Esophagus squamous epithelium (tissue), 5 donors: ENCODE results near the gene CACNA1H. TPM values are rescaled to one million over a fixed set of nuclear protein-coding genes. Genes with fewer than 3 reads are reported as not detected.

Experiments used
- DNase-seq: peaks from one replicate; lab custom pipeline; 2025; lab: John Stamatoyannopoulos, UW
- H3K27ac ChIP-seq, 4 donors: fragments of 200-600 bp; sonication (generic); one replicate each; pipeline ENCODE4 v1.5.1; 2016 to 2019; ENCODE audit warnings: mild to moderate bottlenecking in 1 of 4
- H3K27me3 ChIP-seq, 4 donors: fragments of 200-600 bp; sonication (generic); 1 replicate in 3 of 4; 2 replicates in 1 of 4; pipeline versions ENCODE4 v1.5.1 to v1.6.0; 2017 to 2021; ENCODE audit warnings: antibody characterized with exemption in 1 of 4
- H3K36me3 ChIP-seq, 3 donors: fragments of 200-600 bp; sonication (generic); one replicate each; pipeline ENCODE4 v1.5.1; 2016 to 2019
- H3K4me1 ChIP-seq, 3 donors: fragments of 200-600 bp; sonication (generic); one replicate each; pipeline ENCODE4 v1.5.1; 2017 to 2019
- H3K4me3 ChIP-seq, 4 donors: fragments of 200-600 bp; sonication (generic); 1 replicate in 3 of 4; 2 replicates in 1 of 4; pipeline ENCODE4 v1.5.1; 2016 to 2019; ENCODE audit warnings: mild to moderate bottlenecking in 2 of 4, moderate library complexity in 1 of 4
- H3K9me3 ChIP-seq, 3 donors: fragments of 200-600 bp; sonication (generic); one replicate each; pipeline ENCODE4 v1.5.1; 2016 to 2019
- CTCF ChIP-seq, 6 experiments: fragments of 450-650 bp in 4 of 6; fragments of 200-600 bp in 2 of 6; sonication (generic) in 2 of 6; IDR thresholded peaks; one replicate each; pipeline ENCODE4 v1.5.1; 2016 to 2019; ENCODE audit warnings: antibody characterized with exemption in 6 of 6, mild to moderate bottlenecking in 4 of 6, moderate library complexity in 4 of 6
- POLR2A ChIP-seq, 4 donors: fragments of 450-650 bp; IDR thresholded peaks; one replicate each; pipeline ENCODE4 v1.6.1; 2017; ENCODE audit warnings: antibody characterized with exemption in 4 of 4, mild to moderate bottlenecking in 4 of 4, moderate library complexity in 3 of 4
- WGBS, 2 donors: methylation state at CpG; one replicate each; pipeline ENCODE4 v1.1.5; 2018; 5-methylcytosine and 5-hydroxymethylcytosine counted together
- intact Hi-C: fragments of 100-400 bp; cut with DNase I; formaldehyde crosslinking; loops from one replicate; pipeline ENCODE4 v1.15.0; 2022
- total RNA-seq, 4 donors: library from RNA; depleted of rRNA; stranded (reverse); fragments of >200 nt; gene quantifications; one replicate each; pipeline ENCODE4 v1.1.0, GENCODE V29; 2016
- donor health status: DM: yes; HTN: yes; CAD: no.

Gene CACNA1H
- total RNA-seq, 4 donors from 2014 or later = 1.7 to 14.7 (median 5.6) TPM

GRCh38 chr16:1256874-1257322 lies 104.0 kb downstream of the CACNA1H start:
- DNase-seq = no peak
- Histone ChIP-seq H3K27ac (no peak overlapping the region), H3K4me1 (peaks cover 5 to 18% (median 9%) of the 10 kb centered on the region in 3 donors), H3K36me3 (no peaks in the 10 kb centered on the region), H3K9me3 (no peaks in the 10 kb centered on the region), H3K27me3 (peaks cover 0 to 65% (median 20%) of the 10 kb centered on the region in 4 donors), H3K4me3 (no peak overlapping the region)
- TF ChIP-seq POLR2A (IDR thresholded peaks at IDR 0.05) (no peak), CTCF (IDR thresholded peaks at IDR 0.05) (no peak)
- 68 to 100% methylated on average over 1 to 6 of the region's 22 CpGs for WGBS, 2 donors
- intact Hi-C loops = no loop called here

- 50 to 67% methylated on average over 1 to 7 of the region's 34 CpGs for WGBS, 2 donors
- Histone ChIP-seq H3K27ac (no peak overlapping the region), H3K4me3 (no peak overlapping the region), H3K4me1 (peaks cover 5 to 18% (median 9%) of the 10 kb centered on the region in 3 donors), H3K27me3 (peaks cover 0 to 73% (median 21%) of the 10 kb centered on the region in 4 donors), H3K36me3 (no peaks in the 10 kb centered on the region), H3K9me3 (no peaks in the 10 kb centered on the region)
- TF ChIP-seq CTCF (IDR thresholded peaks at IDR 0.05) (no peak), POLR2A (IDR thresholded peaks at IDR 0.05) (no peak)
- intact Hi-C loops = no loop called here
- no peak for DNase-seq
These were observed 104.8 kb downstream of the CACNA1H start for GRCh38 chr16:1257561-1258224.

GRCh38 chr16:1258225-1258600 lies 105.3 kb downstream of the CACNA1H start:
- no peaks in the 10 kb centered on the region for H3K9me3 ChIP-seq
- no peak for TF ChIP-seq POLR2A (IDR thresholded peaks at IDR 0.05)
- no peak for TF ChIP-seq CTCF (IDR thresholded peaks at IDR 0.05)
- H3K4me1 ChIP-seq = peaks cover 5 to 18% (median 9%) of the 10 kb centered on the region in 3 donors
- H3K36me3 ChIP-seq = no peaks in the 10 kb centered on the region
- DNase-seq = no peak
- no peak overlapping the region for H3K27ac ChIP-seq
- intact Hi-C loops = no loop called here
- H3K27me3 ChIP-seq = peaks cover 0 to 78% (median 21%) of the 10 kb centered on the region in 4 donors
- WGBS, 2 donors = 67% methylated on average over 1 of the region's 12 CpGs; no CpG with 5 or more reads in 1 of the 2 donors
- H3K4me3 ChIP-seq = no peak overlapping the region

- H3K9me3 ChIP-seq = no peaks in the 10 kb centered on the region
- no peak overlapping the region for H3K27ac ChIP-seq
- peaks cover 5 to 18% (median 9%) of the 10 kb centered on the region in 3 donors for H3K4me1 ChIP-seq
- peak overlapping the region in 3 of 4 donors; percentile 13 to 49 (median 29) for H3K4me3 ChIP-seq
- 7% methylated on average over 7 of the region's 42 CpGs; no CpG with 5 or more reads in 1 of the 2 donors for WGBS, 2 donors
- TF ChIP-seq CTCF (IDR thresholded peaks at IDR 0.05) (no peak), POLR2A (IDR thresholded peaks at IDR 0.05) (no peak)
- intact Hi-C loops = no loop called here
- DNase-seq = no peak
- no peaks in the 10 kb centered on the region for H3K36me3 ChIP-seq
- H3K27me3 ChIP-seq = peaks cover 0 to 87% (median 21%) of the 10 kb centered on the region in 4 donors
These were observed 106.2 kb downstream of the CACNA1H start for GRCh38 chr16:1258906-1259759.

- Histone ChIP-seq H3K27ac (no peak overlapping the region), H3K36me3 (no peaks in the 10 kb centered on the region), H3K4me3 (no peak overlapping the region), H3K27me3 (peaks cover 0 to 87% (median 21%) of the 10 kb centered on the region in 4 donors), H3K9me3 (no peaks in the 10 kb centered on the region), H3K4me1 (peaks cover 5 to 18% (median 9%) of the 10 kb centered on the region in 3 donors)
- TF ChIP-seq CTCF (IDR thresholded peaks at IDR 0.05) (no peak), POLR2A (IDR thresholded peaks at IDR 0.05) (no peak)
- WGBS, 2 donors = no CpG with 5 or more reads among the region's 11 CpGs
- no peak for DNase-seq
- intact Hi-C loops = loop anchor here (10.0 kb wide), 1 partner anchor 785 kb away; no protein-coding TSS in a partner anchor
These were observed 106.8 kb downstream of the CACNA1H start for GRCh38 chr16:1259760-1260068.
